ENCODE data around the gene RNASE11.
A peak's percentile ranks its signal among the peaks of the same experiment; 100 is the strongest.

The RNASE11 gene

DNA sequence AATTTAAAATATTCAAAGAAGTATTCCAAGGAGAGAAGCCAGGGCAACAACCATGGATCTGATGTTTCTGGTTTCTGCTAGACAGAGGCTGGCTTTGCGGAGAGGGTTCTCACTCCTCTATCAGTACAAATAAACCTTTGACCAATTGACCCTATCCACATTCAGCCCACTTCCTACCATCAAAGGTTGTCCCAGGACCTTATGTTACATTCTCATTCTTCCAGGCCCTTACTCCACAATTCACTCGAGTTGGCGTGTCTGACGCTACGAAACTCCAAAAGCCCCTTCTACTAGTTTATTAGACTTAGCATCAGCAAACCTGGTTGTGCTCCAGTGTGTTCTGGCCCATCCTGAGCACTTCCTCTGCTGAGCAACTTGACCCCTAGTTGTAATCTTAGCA lies 28.2 kb upstream of the RNASE11 start:
- H3K36me3 ChIP-seq (ENCODE audit: control insufficient read depth in 2 of 2, insufficient read depth in 1 of 2, low read length in 2 of 2), result no peaks in the 10 kb centered on the region
- peaks cover 13% of the 10 kb centered on the region for H3K4me1 ChIP-seq (ENCODE audit: control insufficient read depth, insufficient read depth, low read length)
- ChIA-PET POLR2A (no interaction called here), CTCF (interaction anchor here (0.7 kb wide), 1 partner anchor 902 kb away, joined by 4 read pairs; no protein-coding TSS in a partner anchor)
- H3K4me3 ChIP-seq (ENCODE audit: low read depth, low read length), result no peak overlapping the region
- no peak overlapping the region for H3K27ac ChIP-seq (ENCODE audit: extremely low read depth, low read depth, low read length)
- no peak for TF ChIP-seq ZNF132 (tag by site-specific recombination; IDR thresholded peaks at IDR 0.05; ENCODE audit: borderline replicate concordance)
- no peak for TF ChIP-seq ZNF501 (tag by site-specific recombination; IDR thresholded peaks at IDR 0.05)
- no peak for TF ChIP-seq ZNF561 (tag by site-specific recombination; IDR thresholded peaks at IDR 0.05; ENCODE audit: borderline replicate concordance)
- TF ChIP-seq FEZF1 (tag by site-specific recombination; IDR thresholded peaks at IDR 0.05), result no peak
- TF ChIP-seq ZBTB20 (tag by site-specific recombination; IDR thresholded peaks at IDR 0.05), result no peak
- no peaks in the 10 kb centered on the region for H3K9me3 ChIP-seq (ENCODE audit: control insufficient read depth, insufficient read depth, low read depth, low read length)

DNA sequence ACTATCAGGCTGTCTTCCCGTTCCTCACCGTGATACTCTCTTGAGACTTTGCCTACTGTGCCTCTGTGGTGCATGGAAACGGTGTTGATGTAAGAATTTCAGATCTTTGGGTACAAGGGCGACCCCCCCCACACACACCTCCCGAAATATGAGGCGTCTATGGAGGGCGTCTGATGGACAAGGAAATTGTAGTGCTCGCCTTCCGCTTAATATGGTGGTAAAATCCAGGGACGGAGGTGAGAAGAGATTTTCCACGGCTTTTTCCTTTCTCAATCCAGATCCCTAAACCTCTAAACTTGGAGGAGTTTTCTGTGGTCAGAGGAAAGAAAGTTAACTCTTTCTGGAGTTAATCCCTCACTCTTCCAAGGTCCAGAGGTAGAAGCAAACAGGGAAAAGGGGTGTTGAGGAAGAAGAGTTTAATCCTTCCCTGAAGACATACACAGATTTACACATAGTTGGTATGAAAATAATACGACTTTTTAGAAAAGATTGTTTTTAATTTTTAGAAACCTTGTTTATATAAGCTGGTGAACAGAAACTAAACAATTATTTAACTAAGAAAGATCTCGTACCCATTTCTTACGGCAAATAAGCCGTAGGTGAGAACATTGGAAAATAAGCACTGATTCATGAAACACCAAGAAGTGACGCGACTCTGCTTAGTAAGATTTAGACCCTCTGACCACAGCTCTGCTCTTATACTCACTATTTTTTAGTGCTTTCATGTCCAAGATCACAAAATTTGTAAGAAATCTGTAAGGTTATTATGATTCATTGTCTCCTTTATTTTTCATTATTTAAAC lies 26.4 kb upstream of the RNASE11 start:
- TF ChIP-seq, protein P1, sequence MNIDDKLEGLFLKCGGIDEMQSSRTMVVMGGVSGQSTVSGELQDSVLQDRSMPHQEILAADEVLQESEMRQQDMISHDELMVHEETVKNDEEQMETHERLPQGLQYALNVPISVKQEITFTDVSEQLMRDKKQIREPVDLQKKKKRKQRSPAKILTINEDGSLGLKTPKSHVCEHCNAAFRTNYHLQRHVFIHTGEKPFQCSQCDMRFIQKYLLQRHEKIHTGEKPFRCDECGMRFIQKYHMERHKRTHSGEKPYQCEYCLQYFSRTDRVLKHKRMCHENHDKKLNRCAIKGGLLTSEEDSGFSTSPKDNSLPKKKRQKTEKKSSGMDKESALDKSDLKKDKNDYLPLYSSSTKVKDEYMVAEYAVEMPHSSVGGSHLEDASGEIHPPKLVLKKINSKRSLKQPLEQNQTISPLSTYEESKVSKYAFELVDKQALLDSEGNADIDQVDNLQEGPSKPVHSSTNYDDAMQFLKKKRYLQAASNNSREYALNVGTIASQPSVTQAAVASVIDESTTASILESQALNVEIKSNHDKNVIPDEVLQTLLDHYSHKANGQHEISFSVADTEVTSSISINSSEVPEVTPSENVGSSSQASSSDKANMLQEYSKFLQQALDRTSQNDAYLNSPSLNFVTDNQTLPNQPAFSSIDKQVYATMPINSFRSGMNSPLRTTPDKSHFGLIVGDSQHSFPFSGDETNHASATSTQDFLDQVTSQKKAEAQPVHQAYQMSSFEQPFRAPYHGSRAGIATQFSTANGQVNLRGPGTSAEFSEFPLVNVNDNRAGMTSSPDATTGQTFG (tag by site-specific recombination; IDR thresholded peaks at IDR 0.05; ENCODE audit: borderline replicate concordance), result no peak
- TF ChIP-seq ZNF248 (tag by site-specific recombination; IDR thresholded peaks at IDR 0.05) (no peak), ZNF114 (tag by site-specific recombination; IDR thresholded peaks at IDR 0.05) (no peak), YY2 (tag by site-specific recombination; IDR thresholded peaks at IDR 0.05) (no peak), YY1 (tag by site-specific recombination; IDR thresholded peaks at IDR 0.05) (0 out of 2 replicates have a peak, but pooled peaks have one; percentile 5), ZNF138 (tag by site-specific recombination; IDR thresholded peaks at IDR 0.05; ENCODE audit: borderline replicate concordance) (no peak), ZBTB48 (tag by site-specific recombination; IDR thresholded peaks at IDR 0.05) (peak; percentile 78), IKZF3 (tag by site-specific recombination; IDR thresholded peaks at IDR 0.05) (peak; percentile 69)
- TF ChIP-seq, protein P2, sequence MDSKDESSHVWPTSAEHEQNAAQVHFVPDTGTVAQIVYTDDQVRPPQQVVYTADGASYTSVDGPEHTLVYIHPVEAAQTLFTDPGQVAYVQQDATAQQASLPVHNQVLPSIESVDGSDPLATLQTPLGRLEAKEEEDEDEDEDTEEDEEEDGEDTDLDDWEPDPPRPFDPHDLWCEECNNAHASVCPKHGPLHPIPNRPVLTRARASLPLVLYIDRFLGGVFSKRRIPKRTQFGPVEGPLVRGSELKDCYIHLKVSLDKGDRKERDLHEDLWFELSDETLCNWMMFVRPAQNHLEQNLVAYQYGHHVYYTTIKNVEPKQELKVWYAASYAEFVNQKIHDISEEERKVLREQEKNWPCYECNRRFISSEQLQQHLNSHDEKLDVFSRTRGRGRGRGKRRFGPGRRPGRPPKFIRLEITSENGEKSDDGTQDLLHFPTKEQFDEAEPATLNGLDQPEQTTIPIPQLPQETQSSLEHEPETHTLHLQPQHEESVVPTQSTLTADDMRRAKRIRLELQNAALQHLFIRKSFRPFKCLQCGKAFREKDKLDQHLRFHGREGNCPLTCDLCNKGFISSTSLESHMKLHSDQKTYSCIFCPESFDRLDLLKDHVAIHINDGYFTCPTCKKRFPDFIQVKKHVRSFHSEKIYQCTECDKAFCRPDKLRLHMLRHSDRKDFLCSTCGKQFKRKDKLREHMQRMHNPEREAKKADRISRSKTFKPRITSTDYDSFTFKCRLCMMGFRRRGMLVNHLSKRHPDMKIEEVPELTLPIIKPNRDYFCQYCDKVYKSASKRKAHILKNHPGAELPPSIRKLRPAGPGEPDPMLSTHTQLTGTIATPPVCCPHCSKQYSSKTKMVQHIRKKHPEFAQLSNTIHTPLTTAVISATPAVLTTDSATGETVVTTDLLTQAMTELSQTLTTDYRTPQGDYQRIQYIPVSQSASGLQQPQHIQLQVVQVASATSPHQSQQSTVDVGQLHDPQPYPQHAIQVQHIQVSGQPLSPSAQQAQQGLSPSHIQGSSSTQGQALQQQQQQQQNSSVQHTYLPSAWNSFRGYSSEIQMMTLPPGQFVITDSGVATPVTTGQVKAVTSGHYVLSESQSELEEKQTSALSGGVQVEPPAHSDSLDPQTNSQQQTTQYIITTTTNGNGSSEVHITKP (tag by site-specific recombination; IDR thresholded peaks at IDR 0.05), result peak; percentile 92
- TF ChIP-seq, protein P3, sequence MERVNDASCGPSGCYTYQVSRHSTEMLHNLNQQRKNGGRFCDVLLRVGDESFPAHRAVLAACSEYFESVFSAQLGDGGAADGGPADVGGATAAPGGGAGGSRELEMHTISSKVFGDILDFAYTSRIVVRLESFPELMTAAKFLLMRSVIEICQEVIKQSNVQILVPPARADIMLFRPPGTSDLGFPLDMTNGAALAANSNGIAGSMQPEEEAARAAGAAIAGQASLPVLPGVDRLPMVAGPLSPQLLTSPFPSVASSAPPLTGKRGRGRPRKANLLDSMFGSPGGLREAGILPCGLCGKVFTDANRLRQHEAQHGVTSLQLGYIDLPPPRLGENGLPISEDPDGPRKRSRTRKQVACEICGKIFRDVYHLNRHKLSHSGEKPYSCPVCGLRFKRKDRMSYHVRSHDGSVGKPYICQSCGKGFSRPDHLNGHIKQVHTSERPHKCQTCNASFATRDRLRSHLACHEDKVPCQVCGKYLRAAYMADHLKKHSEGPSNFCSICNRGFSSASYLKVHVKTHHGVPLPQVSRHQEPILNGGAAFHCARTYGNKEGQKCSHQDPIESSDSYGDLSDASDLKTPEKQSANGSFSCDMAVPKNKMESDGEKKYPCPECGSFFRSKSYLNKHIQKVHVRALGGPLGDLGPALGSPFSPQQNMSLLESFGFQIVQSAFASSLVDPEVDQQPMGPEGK (tag by site-specific recombination; IDR thresholded peaks at IDR 0.05), result peak; percentile 92
- TF ChIP-seq, protein P4, sequence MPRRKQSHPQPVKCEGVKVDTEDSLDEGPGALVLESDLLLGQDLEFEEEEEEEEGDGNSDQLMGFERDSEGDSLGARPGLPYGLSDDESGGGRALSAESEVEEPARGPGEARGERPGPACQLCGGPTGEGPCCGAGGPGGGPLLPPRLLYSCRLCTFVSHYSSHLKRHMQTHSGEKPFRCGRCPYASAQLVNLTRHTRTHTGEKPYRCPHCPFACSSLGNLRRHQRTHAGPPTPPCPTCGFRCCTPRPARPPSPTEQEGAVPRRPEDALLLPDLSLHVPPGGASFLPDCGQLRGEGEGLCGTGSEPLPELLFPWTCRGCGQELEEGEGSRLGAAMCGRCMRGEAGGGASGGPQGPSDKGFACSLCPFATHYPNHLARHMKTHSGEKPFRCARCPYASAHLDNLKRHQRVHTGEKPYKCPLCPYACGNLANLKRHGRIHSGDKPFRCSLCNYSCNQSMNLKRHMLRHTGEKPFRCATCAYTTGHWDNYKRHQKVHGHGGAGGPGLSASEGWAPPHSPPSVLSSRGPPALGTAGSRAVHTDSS (tag by site-specific recombination; IDR thresholded peaks at IDR 0.05), result peak; percentile 64; the same call in 1 of the 2 replicates

More for the DNA sequence above, 26.4 kb upstream of the RNASE11 start:
- peak overlapping the region; percentile 74 for H3K27ac ChIP-seq (ENCODE audit: extremely low read depth, low read depth, low read length)
- no peaks in the 10 kb centered on the region for H3K36me3 ChIP-seq (ENCODE audit: control insufficient read depth in 2 of 2, insufficient read depth in 1 of 2, low read length in 2 of 2)
- no peaks in the 10 kb centered on the region for H3K9me3 ChIP-seq (ENCODE audit: control insufficient read depth, insufficient read depth, low read depth, low read length)
- ChIA-PET CTCF (interaction anchor here (0.6 to 2.6 kb wide), 10 partner anchors 10 to 298 kb away, joined by 3 to 22 read pairs (median 4); partner anchors contain the start of gene PARP2), POLR2A (interaction anchor here (1.1 to 2.5 kb wide), 4 partner anchors 17 to 68 kb away, joined by 4 to 16 read pairs (median 8); no protein-coding TSS in a partner anchor)
- H3K4me1 ChIP-seq (ENCODE audit: control insufficient read depth, insufficient read depth, low read length), result peaks cover 13% of the 10 kb centered on the region
- peak overlapping the region; percentile 81 for H3K4me3 ChIP-seq (ENCODE audit: low read depth, low read length)

All from HEK293 (cell line).